HG02678 (cell line): ENCODE measurements around the gene CORO2A.

ENCODE experiments used
- ATAC-seq: cut with Tn5 transposase; IDR thresholded peaks from one replicate; pipeline ENCODE4 v1.9.1; 2021; ENCODE audit warnings: mild to moderate bottlenecking, moderate library complexity; ENCODE audit not compliant: unreplicated experiment

The CORO2A gene

GRCh38 chr9:98219794-98220370, 27.4 kb upstream of the CORO2A start:
- no peak for ATAC-seq

- ATAC-seq, result no peak
These were observed 26.9 kb upstream of the CORO2A start for GRCh38 chr9:98219364-98219716.

GRCh38 chr9:98218562-98219363, 26.3 kb upstream of the CORO2A start:
- no peak for ATAC-seq

GRCh38 chr9:98217255-98217654, 24.8 kb upstream of the CORO2A start:
- no peak for ATAC-seq

- no peak for ATAC-seq
These were observed 24.0 kb upstream of the CORO2A start for GRCh38 chr9:98216391-98216790.

GRCh38 chr9:98215821-98216220, 23.4 kb upstream of the CORO2A start:
- no peak for ATAC-seq

GRCh38 chr9:98215271-98215670, 22.8 kb upstream of the CORO2A start:
- ATAC-seq, result no peak

- ATAC-seq, result no peak
These were observed 22.4 kb upstream of the CORO2A start for GRCh38 chr9:98214811-98215210.

GRCh38 chr9:98211260-98211659, 18.8 kb upstream of the CORO2A start:
- no peak for ATAC-seq

GRCh38 chr9:98210435-98210834, 18.0 kb upstream of the CORO2A start:
- no peak for ATAC-seq

- no peak for ATAC-seq
These were observed 17.1 kb upstream of the CORO2A start for GRCh38 chr9:98209530-98209929.

GRCh38 chr9:98208635-98209034, 16.2 kb upstream of the CORO2A start:
- no peak for ATAC-seq

GRCh38 chr9:98207606-98208005, 15.2 kb upstream of the CORO2A start:
- no peak for ATAC-seq

GRCh38 chr9:98206754-98207153, 14.3 kb upstream of the CORO2A start:
- no peak for ATAC-seq

GRCh38 chr9:98204692-98205091, 12.3 kb upstream of the CORO2A start:
- ATAC-seq, result no peak

GRCh38 chr9:98203153-98203552, 10.7 kb upstream of the CORO2A start:
- ATAC-seq, result no peak

- ATAC-seq, result no peak
These were observed 9.8 kb upstream of the CORO2A start for GRCh38 chr9:98202252-98202651.

GRCh38 chr9:98201749-98202148, 9.3 kb upstream of the CORO2A start:
- ATAC-seq, result no peak

- ATAC-seq, result no peak
These were observed 8.7 kb upstream of the CORO2A start for GRCh38 chr9:98201102-98201501.

- no peak for ATAC-seq
These were observed 7.1 kb upstream of the CORO2A start for GRCh38 chr9:98199388-98200033.

- no peak for ATAC-seq
These were observed 3.2 kb upstream of the CORO2A start for GRCh38 chr9:98195671-98196070.

GRCh38 chr9:98193336-98193944, 1.0 kb upstream of the CORO2A start:
- ATAC-seq, result no peak
